Activated naive CD8-positive, alpha-beta T cell (primary cell): ENCODE results near the gene FUOM.
"Not testable (repeated sequence)": the region's sequence is repeated elsewhere in the genome, so short reads cannot be mapped to it uniquely, and the experiment has no call there.

Source experiments
- H3K27ac Mint-ChIP-seq: one replicate; pipeline ENCODE4 v1.8.0; 2021; ENCODE audit warnings: mixed read lengths
- H3K27me3 Mint-ChIP-seq: one replicate; pipeline ENCODE4 v1.8.0; 2021; ENCODE audit warnings: mixed read lengths
- H3K36me3 Mint-ChIP-seq: one replicate; pipeline ENCODE4 v1.8.0; 2021; ENCODE audit warnings: mixed read lengths
- H3K4me1 Mint-ChIP-seq: one replicate; pipeline ENCODE4 v1.8.0; 2021; ENCODE audit warnings: low read depth, mixed read lengths
- H3K4me3 Mint-ChIP-seq: one replicate; pipeline ENCODE4 v1.8.0; 2021; ENCODE audit warnings: mild to moderate bottlenecking, mixed read lengths
- H3K9me3 Mint-ChIP-seq: one replicate; pipeline ENCODE4 v1.8.0; 2021; ENCODE audit warnings: low read depth, mixed read lengths

The FUOM gene

DNA sequence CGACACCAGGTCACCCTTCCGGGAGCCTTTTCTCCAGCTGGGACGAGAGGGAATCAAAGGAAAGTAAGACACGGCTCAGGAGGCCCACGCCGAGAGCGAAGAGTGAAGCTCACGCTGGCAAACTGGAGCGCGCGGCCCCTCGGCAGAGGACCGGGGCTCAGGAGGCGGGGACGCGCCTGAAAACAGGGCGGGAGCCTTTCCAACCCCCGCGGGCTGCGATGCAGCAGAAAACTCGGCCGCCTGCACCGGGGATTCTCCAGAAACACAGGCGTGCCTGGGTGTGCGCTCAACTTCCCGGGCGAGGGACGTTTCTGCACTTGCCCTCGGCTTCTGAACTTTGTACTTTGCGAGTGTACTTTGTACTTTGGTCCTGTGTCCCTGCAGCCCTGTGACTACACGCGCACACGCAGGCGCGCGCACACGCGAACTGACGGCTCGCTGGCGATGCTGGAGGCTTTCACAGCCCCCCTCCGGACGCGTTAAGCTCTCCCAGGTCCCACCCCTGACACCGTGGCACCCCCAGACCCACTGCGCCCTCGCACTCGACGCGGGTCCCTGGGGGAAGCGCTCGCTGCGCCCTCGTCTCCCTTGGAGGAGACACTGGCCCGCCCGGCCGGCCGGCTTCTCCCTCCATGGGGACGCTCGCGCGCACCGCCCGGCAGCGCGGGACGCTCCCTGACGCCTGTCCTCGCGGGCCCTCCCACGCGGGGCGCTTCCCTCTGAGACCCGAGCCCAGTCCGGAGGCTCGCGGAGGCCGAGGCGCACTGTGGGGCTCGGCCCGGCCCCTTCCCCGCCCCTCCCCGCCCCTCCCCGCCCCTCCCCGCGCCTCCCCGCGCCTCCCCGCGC, 20.7 kb upstream of the FUOM start:
- Mint-ChIP-seq H3K4me3 (peak overlapping the region; percentile 79), H3K36me3 (no peaks in the 10 kb centered on the region), H3K27ac (no peak overlapping the region), H3K4me1 (peaks cover 8% of the 10 kb centered on the region), H3K9me3 (no peaks in the 10 kb centered on the region), H3K27me3 (no peaks in the 10 kb centered on the region)

DNA sequence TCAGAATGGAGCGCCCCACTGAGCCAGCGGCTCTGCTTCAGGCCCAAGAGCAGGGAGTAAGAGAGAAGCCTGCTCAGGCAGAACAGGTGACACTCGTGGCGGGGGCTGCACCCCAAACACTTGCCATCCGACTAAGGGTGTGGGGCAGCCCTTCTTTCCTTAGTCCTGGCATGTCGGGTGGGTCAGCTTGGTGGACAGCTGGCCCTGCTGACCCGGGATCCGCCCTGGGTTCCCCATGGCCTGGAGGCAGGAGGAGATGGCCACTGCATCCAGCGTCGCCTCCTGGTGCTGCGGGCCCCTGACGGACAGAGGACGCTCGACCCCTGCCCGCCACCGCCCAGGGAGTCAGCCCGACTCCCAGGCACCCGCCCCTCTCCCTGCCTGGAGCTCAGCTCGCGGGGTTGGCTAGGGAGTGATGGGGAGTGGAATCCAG, 20.0 kb upstream of the FUOM start:
- Mint-ChIP-seq H3K27ac (no peak overlapping the region), H3K36me3 (no peaks in the 10 kb centered on the region), H3K9me3 (no peaks in the 10 kb centered on the region), H3K4me1 (peaks cover 8% of the 10 kb centered on the region), H3K4me3 (peak overlapping the region; percentile 79), H3K27me3 (no peaks in the 10 kb centered on the region)

DNA sequence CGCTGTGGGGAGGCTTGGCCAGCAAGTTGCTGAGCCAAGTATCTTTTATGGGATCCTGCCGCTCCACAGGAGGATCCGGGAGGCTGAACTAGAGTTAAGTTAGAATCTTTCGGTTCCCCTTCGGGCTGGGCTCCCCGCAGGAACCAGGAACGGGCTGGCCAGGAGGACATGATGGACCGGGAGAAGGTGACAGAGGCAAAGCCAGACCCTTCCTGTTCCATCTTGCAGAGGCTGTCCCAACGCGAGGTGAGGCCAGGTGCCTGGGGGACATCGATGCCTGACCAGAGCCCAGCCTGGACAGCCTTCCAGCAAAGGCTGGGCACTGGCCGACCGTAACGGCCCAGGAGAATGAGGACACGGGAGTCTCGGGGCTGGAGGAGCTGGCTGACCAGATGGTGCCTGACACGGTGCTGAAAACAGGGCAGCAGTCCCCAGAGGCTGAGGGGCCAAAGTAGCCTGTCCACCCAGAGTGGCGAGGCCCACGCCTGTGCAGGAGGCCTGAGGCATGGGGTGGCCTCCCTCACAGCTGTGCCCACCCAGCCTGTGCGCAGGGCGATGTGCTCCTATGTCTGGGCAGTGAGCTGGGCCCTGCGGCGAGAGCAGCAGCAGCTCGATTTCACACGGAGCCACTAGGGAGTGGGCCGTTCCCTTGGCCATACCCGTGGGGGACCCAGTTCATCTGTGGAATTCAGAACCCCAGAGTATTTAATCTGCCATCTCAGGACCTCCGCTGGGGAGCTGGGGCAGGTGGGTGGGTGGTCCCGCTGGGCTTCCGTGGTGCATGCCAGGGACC, 19.4 kb upstream of the FUOM start:
- Mint-ChIP-seq H3K36me3 (no peaks in the 10 kb centered on the region), H3K9me3 (no peaks in the 10 kb centered on the region), H3K4me1 (peaks cover 8% of the 10 kb centered on the region), H3K27me3 (no peaks in the 10 kb centered on the region), H3K27ac (no peak overlapping the region), H3K4me3 (peak overlapping the region; percentile 63)

DNA sequence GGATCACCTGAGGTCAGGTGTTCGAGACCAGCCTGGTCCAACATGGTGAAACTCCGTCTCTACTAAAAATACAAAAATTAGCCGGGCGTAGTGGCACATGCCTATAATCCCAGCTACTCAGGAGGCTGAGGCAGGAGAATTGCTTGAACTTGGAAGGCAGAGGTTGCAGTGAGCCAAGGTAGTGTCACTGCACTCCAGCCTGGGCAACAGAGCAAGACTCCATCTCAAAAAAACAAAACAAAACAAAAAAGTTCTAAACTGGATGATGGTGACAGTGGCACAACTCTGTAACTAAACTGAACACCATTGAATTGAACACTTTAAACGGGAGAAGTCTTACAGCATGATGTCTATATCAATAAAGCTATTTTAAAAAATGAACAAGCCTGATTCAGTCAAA, 18.4 kb upstream of the FUOM start:
- peak overlapping the region; percentile 70 for H3K4me3 Mint-ChIP-seq
- not testable (repeated sequence) for H3K36me3 Mint-ChIP-seq, H3K27ac Mint-ChIP-seq, H3K9me3 Mint-ChIP-seq, H3K27me3 Mint-ChIP-seq
- peaks cover 14% of the 10 kb centered on the region for H3K4me1 Mint-ChIP-seq

DNA sequence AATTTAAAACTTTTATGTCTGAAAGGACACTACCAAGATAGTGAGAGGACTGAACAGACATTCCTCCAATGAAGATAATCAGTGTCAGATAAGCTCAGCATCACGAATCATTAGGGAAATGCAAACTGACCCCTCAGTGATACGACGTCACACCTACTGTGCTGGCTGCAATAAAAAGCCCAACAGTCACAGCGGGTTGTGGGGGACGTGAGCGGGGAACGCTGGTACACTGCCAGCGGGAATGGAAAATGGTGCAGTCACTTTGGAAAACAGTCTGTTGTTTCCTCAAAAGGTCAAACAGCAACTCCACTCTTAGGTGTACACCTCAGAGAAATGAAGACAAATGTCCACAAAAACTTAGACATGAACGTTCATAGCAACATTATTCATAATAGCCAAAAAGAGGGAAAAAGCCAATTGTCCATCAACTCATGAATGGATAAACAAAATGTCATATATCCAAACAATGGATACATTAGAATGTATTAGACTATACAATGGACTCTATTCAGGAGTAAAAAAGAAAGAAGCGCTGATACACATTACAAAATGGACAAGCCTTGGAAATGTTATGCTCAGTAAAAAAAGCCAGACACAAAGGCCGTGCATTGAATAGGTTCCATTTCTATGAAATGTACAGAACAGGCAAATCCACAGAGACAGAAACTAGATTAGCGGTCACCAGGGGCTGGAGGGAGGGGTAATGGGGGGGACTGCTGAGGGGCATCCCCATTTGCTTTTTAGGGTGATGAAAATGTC, 17.7 kb upstream of the FUOM start:
- Mint-ChIP-seq H3K4me1 (peaks cover 14% of the 10 kb centered on the region), H3K27ac (no peak overlapping the region), H3K4me3 (peak overlapping the region; percentile 64)

DNA sequence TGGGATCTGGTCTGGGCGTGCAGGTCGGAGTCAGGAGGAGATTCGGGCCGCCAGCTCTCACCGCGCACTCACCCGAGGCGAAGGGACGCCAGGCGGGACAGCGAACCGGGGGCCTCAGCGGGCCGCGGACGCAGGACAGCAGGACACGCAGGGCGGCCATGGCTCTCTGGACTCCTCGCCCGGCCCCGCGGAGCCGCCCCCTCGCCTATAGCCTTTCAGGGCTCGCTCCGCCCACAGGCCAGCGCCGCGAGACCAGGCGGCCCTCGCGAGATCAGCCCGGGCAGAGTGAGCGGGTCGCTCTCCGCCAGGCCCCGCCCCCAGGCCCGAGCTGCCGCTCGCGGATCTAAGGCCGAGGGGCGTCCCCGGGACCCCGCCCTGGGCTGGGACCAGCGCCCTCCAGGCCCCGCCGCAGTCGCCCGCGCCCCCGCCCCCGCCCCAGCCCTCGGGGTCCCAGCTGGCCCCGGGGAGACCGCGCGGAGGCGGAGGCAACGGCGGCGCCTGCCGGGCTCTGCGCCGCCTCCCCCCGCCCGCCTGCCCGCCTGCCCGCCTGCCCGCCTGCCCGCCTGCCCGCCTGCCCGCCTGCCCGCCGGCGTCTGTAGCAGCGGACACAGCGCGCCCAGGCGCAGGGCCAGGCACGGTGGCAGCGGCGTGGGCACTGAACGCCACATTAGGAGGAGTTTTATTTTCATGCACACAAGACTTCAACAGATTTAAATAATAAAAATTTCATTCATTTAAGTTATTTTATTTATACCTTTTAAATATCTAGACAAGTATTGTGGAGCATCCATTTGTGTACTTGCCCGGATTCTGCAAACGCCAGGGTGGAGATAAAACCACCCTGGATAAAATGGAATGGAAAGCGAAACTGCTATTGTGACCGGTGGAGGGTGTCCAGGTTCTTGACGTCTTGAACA, 15.6 kb upstream of the FUOM start, which contains the start of gene ECHS1:
TSS of gene ECHS1 (minus strand) at position 181 of the 917 bp plus-strand sequence. CDS start at position 160, 21 bp downstream.
- Mint-ChIP-seq H3K4me1 (peaks cover 16% of the 10 kb centered on the region), H3K4me3 (peak within 1 kb of the TSS; percentile 85), H3K36me3 (peaks cover 3% of the 10 kb centered on the region), H3K27me3 (no peaks in the 10 kb centered on the region), H3K9me3 (no peaks in the 10 kb centered on the region), H3K27ac (peak within 1 kb of the TSS; percentile 76)

More for the DNA sequence above, 17.7 kb upstream of the FUOM start:
- no peaks in the 10 kb centered on the region for H3K27me3 Mint-ChIP-seq
- no peaks in the 10 kb centered on the region for H3K36me3 Mint-ChIP-seq
- H3K9me3 Mint-ChIP-seq = no peaks in the 10 kb centered on the region

DNA sequence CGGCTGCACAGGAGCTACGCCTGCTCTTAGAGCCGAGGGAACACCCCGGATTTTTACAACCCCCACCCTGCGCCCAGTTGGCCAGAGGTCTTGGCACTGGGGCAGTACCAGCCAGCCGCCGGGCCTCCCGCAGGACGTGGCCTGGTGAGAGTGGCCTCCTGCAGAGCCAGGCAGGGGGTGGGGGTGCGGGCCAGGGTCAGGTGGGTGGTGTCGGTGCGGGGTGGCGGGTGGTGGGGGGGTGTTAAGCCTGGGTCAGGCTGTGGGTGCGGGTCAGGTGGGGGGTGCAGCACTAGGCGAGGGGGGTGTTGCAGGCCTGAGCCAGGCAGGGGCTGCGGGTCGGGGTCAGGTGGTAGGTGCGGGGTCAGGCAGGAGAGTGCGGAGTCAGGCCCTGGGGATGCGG, 14.7 kb upstream of the FUOM start:
- H3K4me3 Mint-ChIP-seq = peak overlapping the region; percentile 80
- H3K36me3 Mint-ChIP-seq = peaks cover 3% of the 10 kb centered on the region
- H3K27ac Mint-ChIP-seq = no peak overlapping the region
- H3K4me1 Mint-ChIP-seq = peaks cover 16% of the 10 kb centered on the region
- no peaks in the 10 kb centered on the region for H3K27me3 Mint-ChIP-seq
- H3K9me3 Mint-ChIP-seq = no peaks in the 10 kb centered on the region

DNA sequence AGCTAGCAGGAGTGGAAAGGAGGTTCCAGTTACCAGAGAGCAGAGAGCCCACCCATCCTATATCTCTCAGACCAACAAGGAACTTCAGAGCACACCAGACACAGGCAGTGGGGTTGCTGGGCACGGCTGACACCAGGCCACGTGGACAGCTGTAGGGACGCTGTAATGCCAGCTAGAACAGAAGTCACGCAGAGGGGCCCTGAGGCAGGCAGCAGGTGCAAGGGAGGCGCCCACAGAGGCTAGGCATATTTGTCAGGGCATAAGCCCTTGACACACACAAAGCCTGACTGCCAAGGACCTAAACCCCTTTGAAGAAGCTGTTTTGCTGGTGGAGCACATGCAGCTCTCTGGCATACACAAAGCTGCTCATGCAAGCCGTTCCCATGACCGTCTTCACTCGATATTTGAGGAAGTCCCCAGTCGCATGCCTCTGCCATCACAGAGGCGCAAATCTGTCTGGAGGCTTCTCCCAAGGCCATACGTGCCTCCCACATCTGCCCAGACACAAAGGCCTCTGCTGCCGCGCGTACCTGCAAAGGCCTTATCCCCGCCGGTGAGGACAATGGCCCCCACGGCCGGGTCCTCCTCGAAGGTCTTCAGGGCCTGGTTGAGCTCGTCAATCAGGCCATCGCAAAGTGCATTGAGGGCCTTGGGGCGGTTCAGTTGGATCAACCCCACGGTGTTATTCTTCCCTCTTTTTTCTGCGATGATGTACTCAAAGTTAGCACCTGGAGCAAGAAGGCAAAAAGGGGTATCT, 12.4 kb upstream of the FUOM start:
- Mint-ChIP-seq H3K36me3 (peaks cover 3% of the 10 kb centered on the region), H3K4me1 (peaks cover 16% of the 10 kb centered on the region), H3K4me3 (no peak overlapping the region), H3K9me3 (no peaks in the 10 kb centered on the region), H3K27ac (no peak overlapping the region), H3K27me3 (no peaks in the 10 kb centered on the region)

DNA sequence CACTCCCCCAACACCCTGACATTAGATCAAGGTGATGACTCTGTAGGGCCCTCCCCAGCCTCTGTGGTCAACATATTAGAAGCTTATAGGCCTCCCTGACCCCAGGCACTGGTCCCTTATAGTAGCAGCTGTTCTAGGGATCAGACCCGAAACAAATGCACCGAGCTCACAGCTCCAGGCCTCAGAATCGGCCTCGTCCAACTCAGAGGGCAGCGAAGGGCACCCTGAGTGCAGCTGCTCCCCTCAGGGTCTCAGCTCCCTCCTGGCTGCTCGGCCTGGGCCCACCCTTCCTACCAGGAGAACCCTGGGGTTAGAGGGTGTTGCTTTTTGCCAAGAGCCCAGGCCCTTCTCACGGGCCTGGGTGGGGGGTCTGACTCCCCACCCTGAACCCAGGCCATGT, 10.3 kb upstream of the FUOM start:
- H3K27me3 Mint-ChIP-seq = no peaks in the 10 kb centered on the region
- H3K36me3 Mint-ChIP-seq = peaks cover 3% of the 10 kb centered on the region
- no peak overlapping the region for H3K27ac Mint-ChIP-seq
- H3K4me1 Mint-ChIP-seq = peaks cover 10% of the 10 kb centered on the region
- H3K4me3 Mint-ChIP-seq = no peak overlapping the region
- H3K9me3 Mint-ChIP-seq = no peaks in the 10 kb centered on the region

DNA sequence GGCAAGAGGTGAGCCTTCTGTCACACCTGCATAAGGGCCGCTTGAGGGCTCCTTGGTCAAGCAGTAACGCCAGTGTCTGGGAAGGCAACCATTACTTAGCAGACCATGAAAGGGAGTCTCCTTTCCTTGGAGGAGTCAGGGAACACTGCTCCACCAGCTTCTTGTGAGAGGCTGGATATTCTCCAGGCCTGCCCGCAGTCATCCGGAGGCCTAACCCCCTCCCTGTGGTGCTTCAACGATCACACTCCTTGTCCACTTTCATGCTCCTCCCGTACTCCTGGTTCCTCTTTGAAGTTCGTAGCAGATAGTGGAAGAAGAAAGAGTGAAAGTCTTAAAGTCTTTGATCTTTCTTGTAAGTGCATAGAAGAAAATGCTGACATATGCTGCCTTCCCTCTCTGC, 9.6 kb upstream of the FUOM start:
- H3K27ac Mint-ChIP-seq, H3K4me3 Mint-ChIP-seq, H3K36me3 Mint-ChIP-seq, H3K9me3 Mint-ChIP-seq, H3K27me3 Mint-ChIP-seq, H3K4me1 Mint-ChIP-seq: not testable (repeated sequence)

DNA sequence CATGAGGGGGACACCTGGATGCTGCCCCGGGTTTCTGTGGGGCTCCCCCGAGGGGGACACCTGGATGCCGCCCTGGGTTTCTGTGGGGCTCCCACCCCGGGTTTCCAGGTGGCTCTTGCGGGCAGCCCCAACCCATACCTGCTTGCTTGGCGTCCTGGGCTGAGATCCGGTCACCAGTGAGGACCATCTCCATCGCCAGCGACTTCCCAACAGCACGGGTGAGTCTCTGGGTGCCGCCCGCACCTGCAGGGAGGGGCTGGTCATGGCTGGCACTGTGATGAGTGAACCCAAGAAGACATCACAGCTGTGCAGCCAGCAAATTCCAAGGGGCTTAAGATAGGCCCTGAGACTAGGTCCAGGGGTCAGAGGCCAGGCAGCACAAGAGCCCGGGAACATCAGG, 8.9 kb upstream of the FUOM start:
- Mint-ChIP-seq H3K27ac (no peak overlapping the region), H3K4me1 (peaks cover 9% of the 10 kb centered on the region), H3K36me3 (peaks cover 3% of the 10 kb centered on the region), H3K4me3 (no peak overlapping the region), H3K27me3 (no peaks in the 10 kb centered on the region), H3K9me3 (no peaks in the 10 kb centered on the region)

DNA sequence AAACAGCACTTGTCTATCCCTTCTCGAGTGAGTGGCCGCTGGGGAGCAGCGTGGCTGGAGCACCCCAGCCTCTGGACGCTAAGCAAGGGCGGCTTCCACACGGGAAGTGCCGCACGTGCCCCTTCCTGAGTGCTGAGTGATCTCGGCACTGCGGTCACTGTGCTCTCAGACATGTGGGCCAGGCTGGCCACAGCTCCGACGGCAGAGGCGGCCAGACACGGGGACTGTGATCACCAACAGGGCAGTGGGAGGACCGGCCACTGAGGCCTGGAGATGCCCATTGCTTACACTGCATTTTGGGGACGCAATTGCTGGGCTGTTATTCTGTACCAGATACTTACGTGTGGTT, 8.3 kb upstream of the FUOM start:
- H3K9me3 Mint-ChIP-seq = no peaks in the 10 kb centered on the region
- H3K27me3 Mint-ChIP-seq = no peaks in the 10 kb centered on the region
- H3K4me3 Mint-ChIP-seq = no peak overlapping the region
- H3K4me1 Mint-ChIP-seq = peaks cover 9% of the 10 kb centered on the region
- H3K27ac Mint-ChIP-seq = no peak overlapping the region
- peaks cover 3% of the 10 kb centered on the region for H3K36me3 Mint-ChIP-seq

DNA sequence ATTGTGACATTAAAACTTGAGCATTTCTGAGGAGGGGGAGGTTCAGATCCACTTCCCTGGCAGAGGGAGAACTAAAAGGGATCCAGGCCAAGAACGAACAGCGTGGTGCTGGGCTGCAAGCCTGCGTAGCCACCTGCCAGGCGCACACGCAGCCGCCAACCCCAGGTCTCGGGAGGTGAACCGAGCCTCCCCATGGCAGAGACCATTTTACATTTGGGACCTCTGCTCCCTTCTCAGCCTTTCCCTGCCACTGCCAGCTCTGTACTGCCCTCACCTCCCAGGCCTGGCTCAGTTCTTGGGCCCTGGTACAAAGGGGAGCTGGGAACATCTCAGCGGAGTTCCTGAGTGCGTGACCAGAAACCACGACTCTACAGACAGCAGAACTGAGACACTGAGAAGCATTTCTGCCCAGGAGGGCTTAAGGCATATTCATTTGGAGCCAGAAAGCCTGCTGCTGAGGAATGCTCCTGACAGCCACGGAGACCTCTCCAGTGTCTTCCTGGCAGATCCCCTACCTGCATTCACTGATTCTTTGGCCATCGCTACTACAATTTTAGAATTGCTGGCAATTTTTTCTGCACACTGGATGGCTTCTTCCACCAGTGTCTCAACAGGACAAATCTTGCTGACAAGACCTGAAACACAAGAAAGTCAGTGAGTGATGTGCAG, 7.8 kb upstream of the FUOM start:
- H3K27ac Mint-ChIP-seq = no peak overlapping the region
- no peaks in the 10 kb centered on the region for H3K27me3 Mint-ChIP-seq
- no peaks in the 10 kb centered on the region for H3K9me3 Mint-ChIP-seq
- peaks cover 9% of the 10 kb centered on the region for H3K4me1 Mint-ChIP-seq
- H3K4me3 Mint-ChIP-seq = no peak overlapping the region
- peaks cover 3% of the 10 kb centered on the region for H3K36me3 Mint-ChIP-seq
